Smooth muscle cell (in vitro differentiated cells): Measurements from ENCODE around the gene MYO1D. TPM values are rescaled to one million over a fixed set of nuclear protein-coding genes. Genes with fewer than 3 reads are reported as not detected.

ENCODE experiments used
- DNase-seq: peaks from one replicate; lab custom pipeline; 2025; ENCODE audit not compliant: unreplicated experiment; lab: John Stamatoyannopoulos, UW
- H2AFZ ChIP-seq: fragments of 200-600 bp; sonication (generic); 2 replicates; pipeline ENCODE4 v1.6.0; 2016; ENCODE audit warnings: antibody characterized with exemption, low read depth, mild to moderate bottlenecking
- H3F3A ChIP-seq: fragments of 200-600 bp; sonication (generic); 2 replicates; pipeline ENCODE4 v1.6.0; 2017; ENCODE audit warnings: antibody characterized with exemption, low read depth
- H3K27ac ChIP-seq: fragments of 200-600 bp; sonication (generic); 2 replicates; pipeline ENCODE4 v1.5.1; 2016; ENCODE audit warnings: low read depth, mild to moderate bottlenecking
- H3K27me3 ChIP-seq: fragments of 200-600 bp; sonication (generic); 2 replicates; pipeline ENCODE4 v1.6.1; 2016; ENCODE audit warnings: low read depth, mild to moderate bottlenecking
- H3K36me3 ChIP-seq: fragments of 200-600 bp; sonication (generic); 2 replicates; pipeline ENCODE4 v1.5.1; 2016; ENCODE audit warnings: low read depth
- H3K4me1 ChIP-seq: fragments of 200-600 bp; sonication (generic); 2 replicates; pipeline ENCODE4 v1.5.1; 2016; ENCODE audit warnings: low read depth
- H3K4me2 ChIP-seq: fragments of 200-600 bp; sonication (generic); 2 replicates; pipeline ENCODE4 v1.6.0; 2016; ENCODE audit warnings: mild to moderate bottlenecking
- H3K4me3 ChIP-seq: fragments of 200-600 bp; sonication (generic); 2 replicates; pipeline ENCODE4 v1.5.1; 2016; ENCODE audit warnings: mild to moderate bottlenecking
- H3K79me2 ChIP-seq: fragments of 200-600 bp; sonication (generic); 2 replicates; pipeline ENCODE4 v1.6.0; 2016; ENCODE audit warnings: low read depth, mild to moderate bottlenecking
- H3K9ac ChIP-seq: fragments of 200-600 bp; sonication (generic); 2 replicates; pipeline ENCODE4 v1.6.0; 2016; ENCODE audit warnings: low read depth
- H3K9me3 ChIP-seq: fragments of 200-600 bp; sonication (generic); replicated peaks from 2 replicates; pipeline ENCODE4 v1.5.1; 2016; ENCODE audit warnings: low read depth
- H4K20me1 ChIP-seq: fragments of 200-600 bp; sonication (generic); 2 replicates; pipeline ENCODE4 v1.6.0; 2016; ENCODE audit warnings: low read depth
- WGBS: methylation state at CpG from one replicate; pipeline ENCODE4 v1.1.7; 2016; ENCODE audit warnings: low lambda C conversion rate; 5-methylcytosine and 5-hydroxymethylcytosine counted together
- polyA plus RNA-seq: library from polyadenylated mRNA; unstranded; fragments of >200 nt; fragmentation: Nextera tagmentation; extraction: Ambion mirVana; gene quantifications from 2 replicates; pipeline ENCODE4 v1.2.1, GENCODE V29; 2016
- total RNA-seq: library from RNA; depleted of rRNA; stranded (reverse); fragments of >200 nt; gene quantifications from 2 replicates; pipeline ENCODE4 v1.2.3, GENCODE V29; 2014
- TF ChIP-seq, protein P1 (sequence below): fragments of 200-600 bp; sonication (generic); IDR thresholded peaks from 2 replicates; pipeline ENCODE4 v1.5.1; 2017; ENCODE audit warnings: borderline replicate concordance, mild to moderate bottlenecking, antibody characterized with exemption; ENCODE audit not compliant: insufficient read depth, poor library complexity, severe bottlenecking

Gene MYO1D
- total and polyA plus RNA-seq, 2 experiments from 2014 or later, result 13.9 to 35.7 TPM

DNA sequence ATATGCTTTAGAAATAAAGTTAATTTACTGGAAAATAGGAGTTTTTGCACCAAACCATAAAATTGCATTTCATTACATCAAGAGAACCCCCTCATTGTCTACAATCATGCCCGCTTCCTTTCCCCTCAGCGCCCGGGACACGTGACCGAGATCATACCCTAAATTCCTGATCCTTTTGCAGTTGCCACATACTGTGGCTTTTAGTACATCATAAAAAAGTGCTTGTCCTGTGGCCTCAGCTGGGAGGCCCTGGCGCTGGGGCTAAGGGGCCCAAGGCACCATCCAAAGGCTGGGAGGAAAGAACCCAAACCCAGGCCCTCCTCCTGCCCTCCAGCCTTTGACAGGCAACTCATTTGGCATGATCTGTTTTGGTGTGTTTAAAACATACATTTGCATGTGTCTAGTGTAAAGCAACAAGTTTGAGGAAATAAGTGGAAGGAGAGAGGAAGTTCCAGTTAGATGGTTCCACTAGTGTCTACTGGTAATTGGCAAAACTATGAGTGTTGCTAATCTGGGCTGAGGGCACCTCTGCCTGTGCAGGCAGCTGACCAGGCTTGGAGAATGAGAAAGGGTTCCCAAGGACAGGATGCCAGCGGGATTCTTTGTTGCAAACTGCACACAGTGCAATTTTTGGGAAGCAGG is 384.2 kb downstream of the MYO1D start:
- H3K27me3 ChIP-seq, result no peaks in the 10 kb centered on the region
- no peaks in the 10 kb centered on the region for H3F3A ChIP-seq
- no peaks in the 10 kb centered on the region for H3K36me3 ChIP-seq
- H3K27ac ChIP-seq, result no peak overlapping the region
- H2AFZ ChIP-seq, result no peak overlapping the region
- DNase-seq, result no peak
- no peaks in the 10 kb centered on the region for H3K9me3 ChIP-seq
- 82% methylated on average over 7 of the region's 7 CpGs for WGBS
- H3K79me2 ChIP-seq, result no peaks in the 10 kb centered on the region
- H3K4me3 ChIP-seq, result no peak overlapping the region
- H4K20me1 ChIP-seq, result peaks cover 24% of the 10 kb centered on the region
- TF ChIP-seq, protein P1, sequence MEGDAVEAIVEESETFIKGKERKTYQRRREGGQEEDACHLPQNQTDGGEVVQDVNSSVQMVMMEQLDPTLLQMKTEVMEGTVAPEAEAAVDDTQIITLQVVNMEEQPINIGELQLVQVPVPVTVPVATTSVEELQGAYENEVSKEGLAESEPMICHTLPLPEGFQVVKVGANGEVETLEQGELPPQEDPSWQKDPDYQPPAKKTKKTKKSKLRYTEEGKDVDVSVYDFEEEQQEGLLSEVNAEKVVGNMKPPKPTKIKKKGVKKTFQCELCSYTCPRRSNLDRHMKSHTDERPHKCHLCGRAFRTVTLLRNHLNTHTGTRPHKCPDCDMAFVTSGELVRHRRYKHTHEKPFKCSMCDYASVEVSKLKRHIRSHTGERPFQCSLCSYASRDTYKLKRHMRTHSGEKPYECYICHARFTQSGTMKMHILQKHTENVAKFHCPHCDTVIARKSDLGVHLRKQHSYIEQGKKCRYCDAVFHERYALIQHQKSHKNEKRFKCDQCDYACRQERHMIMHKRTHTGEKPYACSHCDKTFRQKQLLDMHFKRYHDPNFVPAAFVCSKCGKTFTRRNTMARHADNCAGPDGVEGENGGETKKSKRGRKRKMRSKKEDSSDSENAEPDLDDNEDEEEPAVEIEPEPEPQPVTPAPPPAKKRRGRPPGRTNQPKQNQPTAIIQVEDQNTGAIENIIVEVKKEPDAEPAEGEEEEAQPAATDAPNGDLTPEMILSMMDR, result no peak
- peaks cover 2% of the 10 kb centered on the region for H3K4me1 ChIP-seq
- H3K4me2 ChIP-seq, result no peak overlapping the region
- H3K9ac ChIP-seq, result no peak overlapping the region

DNA sequence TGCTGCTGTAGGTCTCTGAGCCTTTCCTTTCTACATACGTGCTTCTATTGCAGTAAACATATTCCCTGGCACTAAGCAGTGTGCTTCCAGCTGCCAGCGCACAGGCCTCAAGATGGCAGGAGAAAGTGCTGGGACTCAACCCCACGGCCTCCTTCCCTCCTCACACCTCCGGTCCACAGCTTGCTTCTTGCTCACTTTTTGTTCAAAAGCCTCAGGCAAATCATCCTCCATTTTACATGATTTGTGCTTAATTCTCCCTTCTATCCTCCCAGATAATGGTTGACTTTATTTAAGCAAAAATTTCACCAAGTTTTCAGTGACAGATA is 384.7 kb downstream of the MYO1D start:
- Histone ChIP-seq H3K27ac (no peak overlapping the region), H4K20me1 (peaks cover 24% of the 10 kb centered on the region), H3K9me3 (no peaks in the 10 kb centered on the region), H3K79me2 (no peaks in the 10 kb centered on the region), H2AFZ (no peak overlapping the region), H3K4me1 (peaks cover 5% of the 10 kb centered on the region), H3K36me3 (no peaks in the 10 kb centered on the region), H3K9ac (no peak overlapping the region), H3K27me3 (no peaks in the 10 kb centered on the region), H3F3A (no peaks in the 10 kb centered on the region), H3K4me3 (no peak overlapping the region), H3K4me2 (no peak overlapping the region)
- WGBS, result 90% methylated on average over 4 of the region's 4 CpGs
- TF ChIP-seq, protein P1, result no peak
- DNase-seq, result no peak

DNA sequence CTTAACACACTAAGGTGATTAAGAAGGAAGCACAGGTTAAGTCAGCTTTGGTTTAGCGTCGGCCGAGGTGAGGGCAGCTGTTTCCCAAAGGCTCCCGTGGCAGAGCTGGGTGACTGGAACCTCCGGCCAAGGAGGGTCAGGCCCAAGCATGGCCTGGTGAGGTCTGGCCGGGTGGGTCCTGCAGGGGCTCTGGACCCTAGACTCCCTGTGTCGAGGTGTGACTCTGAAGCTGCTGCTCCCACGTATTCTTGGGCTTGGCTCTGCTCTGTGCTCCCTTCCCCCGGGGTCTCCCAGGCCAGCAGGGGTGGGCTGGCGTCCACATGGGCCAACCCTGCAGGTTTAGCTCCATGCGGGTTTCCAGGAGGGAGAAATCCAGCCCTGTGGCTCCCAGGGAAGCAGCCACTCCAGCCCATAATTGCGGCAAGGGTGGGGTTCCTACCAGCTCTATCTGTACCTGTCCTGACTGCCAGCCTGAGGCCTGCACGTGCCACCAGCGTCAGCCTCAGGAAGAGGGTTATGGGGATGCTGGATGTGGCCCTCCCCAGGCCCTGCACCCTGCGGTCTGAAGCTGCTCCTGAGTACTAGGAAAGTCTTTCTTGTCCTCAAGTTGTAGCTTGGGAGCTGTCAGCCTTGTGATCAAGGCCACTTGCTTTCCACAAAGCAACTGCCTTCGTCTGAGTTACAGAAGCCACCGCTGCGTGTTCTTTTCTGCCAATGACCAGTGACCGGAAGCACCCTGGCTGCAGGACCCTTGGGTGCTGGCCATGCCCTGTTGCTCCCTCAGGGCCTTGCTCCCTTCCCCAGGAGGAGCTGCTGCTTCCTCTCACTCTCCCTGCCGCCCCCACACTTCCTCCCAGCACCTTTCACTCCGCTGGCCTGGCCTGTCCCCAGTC is 385.3 kb downstream of the MYO1D start:
- Histone ChIP-seq H3K4me2 (no peak overlapping the region), H3F3A (no peaks in the 10 kb centered on the region), H3K9me3 (no peaks in the 10 kb centered on the region), H3K27ac (no peak overlapping the region), H3K36me3 (no peaks in the 10 kb centered on the region), H3K27me3 (no peaks in the 10 kb centered on the region), H3K4me1 (peaks cover 5% of the 10 kb centered on the region), H4K20me1 (peaks cover 24% of the 10 kb centered on the region), H3K79me2 (no peaks in the 10 kb centered on the region), H3K9ac (no peak overlapping the region), H2AFZ (no peak overlapping the region), H3K4me3 (no peak overlapping the region)
- TF ChIP-seq, protein P1, result no peak
- DNase-seq, result no peak
- WGBS, result 90% methylated on average over 21 of the region's 21 CpGs
